GM18868 (cell line): Measurements from ENCODE around the gene DDX11.
"Not testable (repeated sequence)": the region's sequence is repeated elsewhere in the genome, so short reads cannot be mapped to it uniquely, and the experiment has no call there.

ENCODE experiments used
- ATAC-seq: cut with Tn5 transposase; IDR thresholded peaks from one replicate; pipeline ENCODE4 v1.9.1; 2021; ENCODE audit warnings: mild to moderate bottlenecking, moderate library complexity; ENCODE audit not compliant: unreplicated experiment

The DDX11 gene

DNA sequence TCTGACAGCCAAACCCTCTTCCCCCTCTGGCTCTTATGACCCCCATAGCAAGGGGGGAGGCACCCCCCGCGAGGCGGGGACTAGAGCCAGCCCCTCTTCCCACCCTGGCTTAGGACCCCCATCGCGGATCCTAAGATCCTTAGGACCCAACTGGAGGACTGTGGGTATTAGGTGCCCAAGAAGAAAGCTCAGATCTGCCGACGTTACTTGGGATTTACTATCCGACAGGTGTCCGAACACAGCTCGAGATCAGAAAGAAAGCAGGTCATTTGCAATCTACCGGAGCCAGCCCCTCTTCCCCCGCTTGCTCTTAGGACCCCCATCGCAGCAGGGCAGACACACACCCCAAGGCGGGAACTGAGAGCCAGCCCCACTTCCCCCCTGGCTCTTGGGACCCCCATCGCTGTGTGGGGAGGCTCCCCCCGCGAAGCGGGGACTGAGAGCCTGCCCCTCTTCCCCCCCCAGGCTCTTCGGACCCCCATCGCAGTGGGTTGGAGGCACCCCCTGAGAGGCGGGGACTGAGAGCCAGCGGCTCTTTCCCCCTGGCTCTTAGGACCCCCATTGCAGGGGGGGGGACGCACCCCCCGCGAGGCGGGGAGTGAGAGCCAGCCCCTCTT, 46.8 kb downstream of the DDX11 start:
- ATAC-seq = no peak

DNA sequence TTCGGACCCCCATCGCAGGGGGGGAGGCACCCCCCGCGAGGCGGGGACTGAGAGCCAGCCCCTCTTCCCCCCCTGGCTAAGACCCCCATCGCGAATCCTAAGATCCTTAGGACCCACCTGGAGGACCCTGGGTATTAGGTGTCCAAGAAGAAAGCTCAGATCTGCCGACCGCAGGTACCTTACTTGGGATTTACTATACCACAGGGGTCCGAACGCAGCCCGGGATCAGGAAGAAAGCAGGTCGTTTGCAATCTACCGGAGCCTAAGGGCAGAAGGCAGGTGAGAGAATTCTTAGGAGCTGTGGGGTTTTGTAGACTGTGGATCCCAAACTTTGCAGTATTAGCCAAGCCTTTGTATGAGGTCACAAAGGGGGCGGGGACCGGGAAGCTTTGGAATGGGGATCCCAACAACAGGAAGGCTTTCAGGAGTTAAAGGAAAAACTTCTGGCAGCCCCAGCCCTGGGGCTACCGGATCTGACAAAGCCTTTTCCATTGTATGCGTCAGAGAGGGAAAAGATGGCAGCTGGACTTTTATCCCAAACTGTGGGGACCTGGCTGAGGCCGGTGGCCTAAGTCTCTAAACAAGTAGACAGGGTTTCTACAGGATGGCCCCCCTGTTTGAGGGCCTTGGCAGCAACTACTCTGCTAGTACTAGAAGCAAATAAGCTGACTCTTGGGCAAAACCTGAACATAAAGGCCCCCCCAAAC, 47.5 kb downstream of the DDX11 start:
- ATAC-seq = not testable (repeated sequence)

- ATAC-seq = no peak
These were observed 48.8 kb downstream of the DDX11 start for GRCh38 chr12:31122481-31122880.

GRCh38 chr12:31124158-31124557, 50.5 kb downstream of the DDX11 start:
- not testable (repeated sequence) for ATAC-seq

GRCh38 chr12:31125171-31125570, 51.5 kb downstream of the DDX11 start:
- ATAC-seq = not testable (repeated sequence)

DNA sequence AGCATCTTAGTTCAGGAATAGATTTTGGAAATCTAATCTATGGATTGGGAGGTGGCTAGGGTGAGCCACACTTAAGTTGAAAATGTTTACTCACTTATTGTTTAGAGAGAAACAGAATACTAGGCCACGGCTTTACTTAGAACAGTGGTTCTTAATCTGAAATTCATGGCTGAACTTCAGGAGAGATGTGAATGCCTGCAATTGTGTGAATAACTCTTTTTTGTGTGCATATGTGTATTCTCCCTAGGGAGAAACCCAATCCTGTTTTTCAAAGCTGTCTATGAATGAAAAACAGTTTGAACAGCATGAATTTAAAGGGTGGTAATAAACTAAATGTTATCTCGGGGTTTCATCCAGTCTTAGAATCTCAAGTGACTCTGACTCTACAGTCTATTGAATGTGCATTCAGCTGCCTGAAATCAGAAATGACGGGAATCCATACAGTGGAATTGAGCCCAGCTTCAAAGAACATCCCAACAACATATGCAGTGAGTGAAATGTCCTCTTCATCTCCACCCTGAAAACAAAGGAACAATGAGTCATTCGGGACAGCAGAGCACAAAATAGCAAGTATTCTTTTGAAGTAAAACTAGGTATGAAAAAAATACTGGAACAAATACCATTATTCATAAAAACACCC, 53.7 kb downstream of the DDX11 start:
- ATAC-seq = not testable (repeated sequence)

- ATAC-seq = not testable (repeated sequence)
These were observed 62.9 kb downstream of the DDX11 start for GRCh38 chr12:31136581-31136980.

GRCh38 chr12:31144768-31145167, 71.1 kb downstream of the DDX11 start:
- not testable (repeated sequence) for ATAC-seq

DNA sequence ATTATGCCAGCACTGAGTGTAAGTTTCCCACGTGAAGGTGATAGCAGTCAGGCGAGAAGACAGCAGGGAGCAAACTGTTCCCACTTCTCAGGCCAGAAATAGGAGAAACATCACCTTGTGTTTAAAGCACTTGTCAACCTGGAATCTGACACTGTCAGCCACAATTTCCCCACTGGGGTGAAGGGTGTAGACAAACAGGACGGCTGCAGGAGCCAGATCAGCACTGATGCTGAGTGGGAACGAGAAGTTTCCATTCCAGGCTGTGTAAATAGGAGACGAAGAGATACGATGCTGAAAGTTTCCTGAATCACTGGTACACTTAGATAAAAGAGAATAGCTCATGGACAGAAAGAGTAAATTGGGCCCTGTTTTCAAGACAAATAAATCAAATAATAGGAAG, 71.6 kb downstream of the DDX11 start:
- not testable (repeated sequence) for ATAC-seq

- ATAC-seq = not testable (repeated sequence)
These were observed 73.8 kb downstream of the DDX11 start for GRCh38 chr12:31147415-31147814.

DNA sequence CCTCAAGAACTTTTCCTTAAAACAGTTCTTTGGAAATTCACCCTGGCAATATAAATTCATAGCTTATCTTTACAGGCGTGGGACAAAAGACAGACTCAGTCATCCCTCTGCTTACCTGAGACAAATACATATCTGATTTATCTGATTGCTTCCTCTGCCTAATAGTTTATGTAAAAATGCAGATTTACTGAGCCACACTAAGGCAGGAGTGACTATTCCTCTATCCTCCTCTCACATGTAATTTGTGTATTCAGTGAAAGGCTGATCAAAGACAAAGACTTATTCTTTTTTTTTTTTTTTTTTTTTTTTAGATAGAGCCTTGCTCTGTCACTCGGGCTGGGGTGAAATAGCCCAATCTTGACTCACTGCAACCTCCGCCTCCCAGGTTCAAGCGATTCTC, 77.1 kb downstream of the DDX11 start:
- ATAC-seq = not testable (repeated sequence)
